ENCODE data around the gene PXYLP1.
"Not testable (repeated sequence)": the region's sequence is repeated elsewhere in the genome, so short reads cannot be mapped to it uniquely, and the experiment has no call there.

PXYLP1 gene

DNA sequence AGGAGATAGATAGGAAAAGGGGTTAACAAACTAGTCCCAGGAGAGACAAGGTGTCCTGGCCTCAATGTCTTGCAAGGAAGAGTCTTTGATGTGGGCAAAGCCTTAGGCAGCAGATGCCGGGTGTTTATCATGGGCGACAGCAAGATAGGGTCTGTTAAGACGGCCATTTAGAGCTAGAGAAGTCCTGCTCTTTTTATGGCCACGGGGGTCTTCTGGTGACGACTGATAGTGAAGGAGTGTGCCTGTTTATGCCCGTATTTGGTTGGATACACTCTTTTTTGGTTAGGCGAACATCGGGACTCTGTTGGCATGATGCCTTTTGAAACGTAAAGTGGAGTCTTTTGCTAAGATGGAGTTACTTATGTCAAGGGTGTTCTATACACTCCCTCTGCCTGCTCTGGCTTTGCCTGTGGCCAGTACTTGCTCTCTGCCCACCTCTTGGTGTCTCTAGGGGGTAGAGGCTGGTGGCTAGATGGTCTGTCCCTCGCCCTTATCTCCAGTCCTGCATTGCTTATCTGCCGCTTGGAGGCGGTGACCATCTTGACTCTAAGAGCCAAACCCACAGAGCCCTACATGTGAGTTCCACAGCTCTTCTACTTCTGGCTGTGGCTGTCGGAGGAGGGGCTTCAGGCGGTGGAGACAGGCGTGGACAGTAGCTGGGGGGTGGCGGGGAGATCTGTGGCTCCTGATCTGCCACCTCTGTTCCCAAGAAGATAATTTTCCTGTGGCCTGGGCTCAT, 80.9 kb downstream of the PXYLP1 start:
- H3K27me3 Mint-ChIP-seq (ENCODE audit: low read depth) = no peaks in the 10 kb centered on the region
- peak overlapping the region; percentile 96 to 99 (median 99) for H3K4me3 Mint-ChIP-seq
- TF ChIP-seq, protein P1, sequence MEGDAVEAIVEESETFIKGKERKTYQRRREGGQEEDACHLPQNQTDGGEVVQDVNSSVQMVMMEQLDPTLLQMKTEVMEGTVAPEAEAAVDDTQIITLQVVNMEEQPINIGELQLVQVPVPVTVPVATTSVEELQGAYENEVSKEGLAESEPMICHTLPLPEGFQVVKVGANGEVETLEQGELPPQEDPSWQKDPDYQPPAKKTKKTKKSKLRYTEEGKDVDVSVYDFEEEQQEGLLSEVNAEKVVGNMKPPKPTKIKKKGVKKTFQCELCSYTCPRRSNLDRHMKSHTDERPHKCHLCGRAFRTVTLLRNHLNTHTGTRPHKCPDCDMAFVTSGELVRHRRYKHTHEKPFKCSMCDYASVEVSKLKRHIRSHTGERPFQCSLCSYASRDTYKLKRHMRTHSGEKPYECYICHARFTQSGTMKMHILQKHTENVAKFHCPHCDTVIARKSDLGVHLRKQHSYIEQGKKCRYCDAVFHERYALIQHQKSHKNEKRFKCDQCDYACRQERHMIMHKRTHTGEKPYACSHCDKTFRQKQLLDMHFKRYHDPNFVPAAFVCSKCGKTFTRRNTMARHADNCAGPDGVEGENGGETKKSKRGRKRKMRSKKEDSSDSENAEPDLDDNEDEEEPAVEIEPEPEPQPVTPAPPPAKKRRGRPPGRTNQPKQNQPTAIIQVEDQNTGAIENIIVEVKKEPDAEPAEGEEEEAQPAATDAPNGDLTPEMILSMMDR (IDR thresholded peaks at IDR 0.05; ENCODE audit: unreplicated experiment in 3 of 3) = no peak
- H3K27ac Mint-ChIP-seq = peak overlapping the region; percentile 89 to 91 (median 91)
- no peaks in the 10 kb centered on the region for H3K9me3 Mint-ChIP-seq
- H3K4me1 Mint-ChIP-seq = peaks cover 15% of the 10 kb centered on the region
- H3K36me3 Mint-ChIP-seq (ENCODE audit: low read depth) = no peaks in the 10 kb centered on the region

DNA sequence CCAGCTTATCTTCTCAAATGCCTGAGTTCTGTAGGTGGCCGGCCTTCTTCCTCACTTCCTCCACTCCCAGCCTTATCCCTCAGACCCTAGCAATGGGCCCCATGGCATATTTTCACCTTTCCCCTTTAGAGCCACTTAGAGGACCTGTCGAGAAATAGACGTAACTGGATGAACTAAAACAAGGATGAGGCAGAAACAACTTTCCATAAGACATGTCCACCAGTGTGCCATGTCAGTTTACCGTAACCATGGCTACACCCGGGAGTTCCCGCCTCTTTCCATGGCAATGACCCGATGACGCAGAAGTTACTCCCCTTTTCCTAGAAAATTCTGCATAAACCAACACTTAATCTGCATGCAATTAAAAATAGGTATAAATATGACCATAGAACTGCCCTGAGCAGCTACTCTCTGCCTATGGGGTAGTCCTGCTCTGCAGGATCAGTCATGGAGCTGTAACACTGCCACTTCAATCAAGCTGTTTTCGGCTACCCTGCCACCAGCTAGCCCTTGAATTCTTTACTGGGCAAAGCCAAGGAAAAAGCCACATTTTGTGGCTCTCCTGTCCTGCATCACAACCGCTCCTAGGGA, 81.6 kb downstream of the PXYLP1 start:
- no peaks in the 10 kb centered on the region for H3K9me3 Mint-ChIP-seq

DNA sequence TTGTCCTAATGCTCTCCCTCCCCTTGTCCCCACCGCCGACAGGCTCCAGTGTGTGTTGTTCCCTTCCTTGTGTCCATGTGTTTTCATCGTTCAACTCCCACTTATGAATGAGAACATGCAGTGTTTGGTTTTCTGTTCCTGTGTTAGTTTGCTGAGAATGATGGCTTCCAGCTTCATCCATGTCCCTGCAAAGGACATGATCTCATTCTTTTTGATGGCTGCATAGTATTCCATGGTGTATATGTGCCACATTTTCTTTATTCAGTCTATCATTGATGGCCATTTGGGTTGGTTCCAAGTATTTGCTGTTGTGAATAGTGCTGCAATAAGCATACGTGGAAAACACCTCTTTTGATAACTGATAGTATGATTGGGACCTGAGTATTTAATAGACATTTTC, 82.8 kb downstream of the PXYLP1 start:
- peak overlapping the region in 1 of 3 experiments; percentile 64 for H3K4me3 Mint-ChIP-seq
- not testable (repeated sequence) for H3K9me3 Mint-ChIP-seq; H3K27me3 Mint-ChIP-seq (ENCODE audit: low read depth); H3K27ac Mint-ChIP-seq; H3K36me3 Mint-ChIP-seq (ENCODE audit: low read depth)
- H3K4me1 Mint-ChIP-seq = peaks cover 15% of the 10 kb centered on the region

More for the DNA sequence above, 81.6 kb downstream of the PXYLP1 start:
- TF ChIP-seq, protein P1 (IDR thresholded peaks at IDR 0.05; ENCODE audit: unreplicated experiment in 3 of 3) = no peak
- Mint-ChIP-seq H3K27ac (peak overlapping the region in 2 of 3 experiments; percentile 59 to 91), H3K36me3 (ENCODE audit: low read depth) (no peaks in the 10 kb centered on the region), H3K27me3 (ENCODE audit: low read depth) (no peaks in the 10 kb centered on the region), H3K4me1 (peaks cover 15% of the 10 kb centered on the region), H3K4me3 (peak overlapping the region; percentile 67 to 96 (median 73))

DNA sequence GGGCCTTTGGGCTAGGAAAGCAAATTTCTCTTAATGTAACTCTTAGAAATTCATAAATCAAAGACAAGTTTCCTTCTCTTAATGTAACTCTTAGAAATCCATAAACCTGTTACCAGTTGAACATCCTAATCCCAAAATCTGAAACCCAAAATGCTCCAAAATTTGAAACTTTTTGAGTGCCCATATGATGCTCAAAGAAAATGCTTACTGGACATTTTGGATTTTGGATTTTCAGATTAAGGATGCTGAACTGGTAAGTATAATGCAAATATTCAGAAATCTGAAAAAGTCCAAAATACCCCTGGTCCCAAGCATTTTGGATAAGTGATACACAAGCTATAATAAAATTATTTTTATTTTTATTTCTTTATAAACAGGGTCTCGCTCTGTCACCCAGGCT, 85.2 kb downstream of the PXYLP1 start:
- peaks cover 9% of the 10 kb centered on the region for H3K4me1 Mint-ChIP-seq
- H3K27me3 Mint-ChIP-seq (ENCODE audit: low read depth) = no peaks in the 10 kb centered on the region
- H3K36me3 Mint-ChIP-seq (ENCODE audit: low read depth) = no peaks in the 10 kb centered on the region
- no peak overlapping the region for H3K4me3 Mint-ChIP-seq
- H3K27ac Mint-ChIP-seq = no peak overlapping the region
- H3K9me3 Mint-ChIP-seq = peaks cover 5% of the 10 kb centered on the region
- TF ChIP-seq, protein P1 (IDR thresholded peaks at IDR 0.05; ENCODE audit: unreplicated experiment in 3 of 3) = no peak

DNA sequence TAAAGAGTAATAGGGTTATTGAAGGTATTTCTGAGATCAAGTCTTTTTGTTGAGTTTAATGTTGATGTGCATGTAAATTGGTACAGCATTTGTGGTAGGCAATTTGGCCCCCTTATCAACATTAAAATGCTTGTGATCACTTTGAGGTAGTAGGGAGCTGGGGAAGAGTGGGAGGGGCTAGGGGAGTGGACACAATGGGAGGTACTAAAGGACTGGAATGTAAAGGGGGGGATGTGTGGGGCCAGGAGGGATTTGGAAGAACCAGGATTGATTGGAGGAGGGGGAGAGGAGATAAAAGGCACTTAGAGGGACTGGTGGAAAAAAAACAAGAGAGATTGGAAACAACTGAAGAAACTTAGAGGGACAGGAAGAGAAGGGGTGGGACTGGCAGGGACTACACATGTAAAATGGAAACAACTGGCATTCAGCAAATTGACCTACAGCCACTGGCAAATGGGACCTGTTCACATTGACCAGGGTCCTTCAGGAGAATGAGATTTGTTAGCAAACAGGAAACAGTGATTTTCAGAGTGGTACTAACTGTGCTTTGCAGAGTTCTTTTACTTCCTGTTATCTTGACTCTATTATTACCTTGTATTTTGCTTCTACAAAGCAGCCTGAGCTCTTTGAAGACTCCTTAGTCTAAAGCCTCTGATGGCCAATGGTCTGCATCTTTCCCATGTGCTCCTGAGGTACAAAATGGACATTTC, 88.9 kb downstream of the PXYLP1 start:
- H3K4me3 Mint-ChIP-seq = no peak overlapping the region
- H3K4me1 Mint-ChIP-seq = no peaks in the 10 kb centered on the region
- H3K36me3 Mint-ChIP-seq (ENCODE audit: low read depth) = no peaks in the 10 kb centered on the region
- H3K9me3 Mint-ChIP-seq = peaks cover 5% of the 10 kb centered on the region
- TF ChIP-seq, protein P1 (IDR thresholded peaks at IDR 0.05; ENCODE audit: unreplicated experiment in 3 of 3) = no peak
- no peaks in the 10 kb centered on the region for H3K27me3 Mint-ChIP-seq (ENCODE audit: low read depth)
- no peak overlapping the region for H3K27ac Mint-ChIP-seq

DNA sequence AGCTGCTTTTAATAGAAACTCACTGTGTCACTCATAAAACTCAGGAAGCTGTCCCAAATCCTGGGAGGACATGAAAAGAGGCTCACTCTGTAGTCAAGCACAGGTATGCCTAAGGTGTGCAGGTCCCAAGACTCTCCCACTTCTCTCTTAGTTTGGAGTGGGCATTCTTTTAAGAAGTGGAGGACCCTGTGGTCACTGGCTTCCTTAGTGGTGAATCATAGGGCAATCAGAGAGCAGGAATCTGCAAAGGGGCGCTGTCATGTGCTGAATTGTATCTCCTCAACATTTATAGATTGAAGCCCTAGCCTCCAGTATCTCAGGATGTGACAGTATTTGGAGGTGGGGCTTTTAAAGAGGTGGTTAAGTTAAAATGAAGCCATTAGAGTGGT, 89.5 kb downstream of the PXYLP1 start:
- H3K36me3 Mint-ChIP-seq (ENCODE audit: low read depth) = no peaks in the 10 kb centered on the region
- H3K4me3 Mint-ChIP-seq = no peak overlapping the region
- H3K27ac Mint-ChIP-seq = peak overlapping the region in 1 of 3 experiments; percentile 73
- H3K9me3 Mint-ChIP-seq = peaks cover 5% of the 10 kb centered on the region
- H3K27me3 Mint-ChIP-seq (ENCODE audit: low read depth) = no peaks in the 10 kb centered on the region
- TF ChIP-seq, protein P1 (IDR thresholded peaks at IDR 0.05; ENCODE audit: unreplicated experiment in 3 of 3) = no peak
- H3K4me1 Mint-ChIP-seq = peaks cover 2% of the 10 kb centered on the region

Measured in nephron (organoid).